ENCODE results near the gene POLR1A. TPM values are rescaled to one million over a fixed set of nuclear protein-coding genes. Genes with fewer than 3 reads are reported as not detected.
A peak's percentile ranks its signal among the peaks of the same experiment; 100 is the strongest.

The POLR1A gene
- total and polyA plus RNA-seq, 12 donors = 3.9 to 25.8 (median 20.8) TPM

DNA sequence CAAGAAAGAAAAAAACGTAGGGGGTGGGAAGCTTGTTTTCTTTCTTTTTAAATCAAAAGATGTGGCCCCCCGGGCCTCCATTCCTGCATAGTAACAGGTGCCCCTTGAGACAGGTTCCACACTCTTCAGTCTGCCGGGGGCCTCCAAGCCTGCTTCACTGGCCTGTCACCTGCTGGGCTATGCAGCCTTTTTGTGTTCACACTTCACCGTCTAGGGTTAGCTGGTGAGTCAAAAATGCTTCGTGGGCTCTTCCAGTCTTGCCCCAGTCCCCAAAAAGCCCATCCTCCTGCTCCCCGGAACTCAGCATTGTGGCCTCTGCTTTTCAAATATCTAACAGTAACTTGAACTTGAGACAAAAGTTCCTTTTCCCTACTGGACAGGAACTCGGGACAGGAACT is 67.9 kb downstream of the POLR1A start:
- WGBS, 2 donors = 55 to 64% methylated on average over 7 of the region's 7 CpGs
- Histone ChIP-seq H3K4me3 (no peak overlapping the region), H3K9me3 (no peaks in the 10 kb centered on the region), H3K36me3 (peaks cover 0 to 59% (median 29%) of the 10 kb centered on the region in 9 donors), H3K27me3 (no peaks in the 10 kb centered on the region), H3K4me1 (peaks cover 18 to 61% (median 52%) of the 10 kb centered on the region in 9 donors), H3K27ac (peak overlapping the region; percentile 61 to 93 (median 84))
- DNase-seq (no peak), ATAC-seq (peak in 1 of 8 donors; percentile 2)
- TF ChIP-seq, protein P1, sequence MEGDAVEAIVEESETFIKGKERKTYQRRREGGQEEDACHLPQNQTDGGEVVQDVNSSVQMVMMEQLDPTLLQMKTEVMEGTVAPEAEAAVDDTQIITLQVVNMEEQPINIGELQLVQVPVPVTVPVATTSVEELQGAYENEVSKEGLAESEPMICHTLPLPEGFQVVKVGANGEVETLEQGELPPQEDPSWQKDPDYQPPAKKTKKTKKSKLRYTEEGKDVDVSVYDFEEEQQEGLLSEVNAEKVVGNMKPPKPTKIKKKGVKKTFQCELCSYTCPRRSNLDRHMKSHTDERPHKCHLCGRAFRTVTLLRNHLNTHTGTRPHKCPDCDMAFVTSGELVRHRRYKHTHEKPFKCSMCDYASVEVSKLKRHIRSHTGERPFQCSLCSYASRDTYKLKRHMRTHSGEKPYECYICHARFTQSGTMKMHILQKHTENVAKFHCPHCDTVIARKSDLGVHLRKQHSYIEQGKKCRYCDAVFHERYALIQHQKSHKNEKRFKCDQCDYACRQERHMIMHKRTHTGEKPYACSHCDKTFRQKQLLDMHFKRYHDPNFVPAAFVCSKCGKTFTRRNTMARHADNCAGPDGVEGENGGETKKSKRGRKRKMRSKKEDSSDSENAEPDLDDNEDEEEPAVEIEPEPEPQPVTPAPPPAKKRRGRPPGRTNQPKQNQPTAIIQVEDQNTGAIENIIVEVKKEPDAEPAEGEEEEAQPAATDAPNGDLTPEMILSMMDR (IDR thresholded peaks at IDR 0.05) = no peak
- intact Hi-C loops (cut with DNase I) = loop anchor here in 7 of 10 donors (2.0 to 10.0 kb wide), 6 partner anchors 35 to 155 kb away; partner anchors contain the start of gene ST3GAL5 (in 4 of the 7)

DNA sequence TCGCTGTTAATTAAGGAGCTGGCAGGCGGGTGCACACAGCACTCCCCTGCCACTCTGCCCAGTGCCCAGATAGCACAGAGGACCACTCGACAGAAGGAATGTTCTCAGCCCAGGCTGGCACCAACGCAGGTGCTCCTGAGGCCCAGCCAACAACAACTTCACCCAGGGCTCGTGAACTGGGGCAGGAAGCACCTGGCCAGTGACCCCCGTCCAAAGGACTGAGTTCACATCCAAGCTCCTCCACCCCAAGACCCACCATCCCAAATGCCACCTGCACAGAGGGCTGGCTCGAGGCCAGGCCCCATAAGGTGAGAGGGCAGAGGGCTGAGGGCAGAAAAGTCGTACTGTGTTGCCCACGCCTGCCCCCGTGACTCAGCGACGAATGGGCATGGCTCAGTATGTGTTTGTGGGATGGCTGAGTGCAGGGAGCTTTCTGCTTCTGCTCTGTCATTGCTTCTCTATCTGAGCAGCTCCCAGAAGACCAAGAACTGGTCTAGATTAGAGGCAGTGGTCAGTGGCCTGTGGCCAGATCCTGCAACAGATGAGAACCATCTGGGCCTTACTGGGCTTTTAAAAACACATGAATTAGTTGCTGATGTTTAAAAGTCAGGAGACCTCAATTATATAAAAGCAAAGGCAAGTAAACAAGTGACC is 68.4 kb downstream of the POLR1A start:
- Histone ChIP-seq H3K4me3 (peak overlapping the region in 1 of 10 donors; percentile 2), H3K9me3 (no peaks in the 10 kb centered on the region), H3K27me3 (no peaks in the 10 kb centered on the region), H3K36me3 (peaks cover 0 to 59% (median 26%) of the 10 kb centered on the region in 9 donors), H3K27ac (peak overlapping the region; percentile 71 to 93 (median 84)), H3K4me1 (peaks cover 18 to 61% (median 52%) of the 10 kb centered on the region in 9 donors)
- TF ChIP-seq, protein P1 (IDR thresholded peaks at IDR 0.05) = no peak
- intact Hi-C loops (cut with DNase I) = loop anchor here in 7 of 10 donors (2.0 to 10.0 kb wide), 6 partner anchors 35 to 155 kb away; partner anchors contain the start of gene ST3GAL5 (in 4 of the 7)
- 24 to 28% methylated on average over 12 of the region's 12 CpGs for WGBS, 2 donors
- ATAC-seq (peak; percentile 70 to 85 (median 76)), DNase-seq (peak; percentile 79 to 86)

DNA sequence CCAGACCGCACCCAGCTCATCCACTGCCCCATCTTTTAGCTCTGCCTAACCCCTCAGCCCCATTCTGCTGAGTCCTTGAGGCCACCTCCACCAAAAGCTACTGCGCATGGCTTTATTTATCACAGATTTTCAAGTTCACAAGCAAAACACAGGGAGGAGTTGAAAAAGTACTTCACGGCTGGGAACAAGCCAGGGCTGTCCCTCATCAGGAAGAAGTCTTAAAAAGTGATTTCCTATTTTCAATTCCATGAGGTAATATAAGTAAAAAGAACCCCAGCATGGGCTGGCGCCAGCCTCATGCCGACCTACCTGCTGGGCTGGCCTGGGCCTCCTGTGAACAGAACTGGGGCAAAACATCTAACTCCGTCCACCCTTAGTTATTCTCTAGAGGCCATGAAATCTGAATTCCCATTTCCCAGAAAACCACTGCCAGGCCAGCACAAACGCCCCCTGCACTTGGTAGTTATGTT is 69.0 kb downstream of the POLR1A start:
- Histone ChIP-seq H3K9me3 (no peaks in the 10 kb centered on the region), H3K27me3 (no peaks in the 10 kb centered on the region), H3K27ac (peak overlapping the region; percentile 71 to 93 (median 84)), H3K4me1 (peaks cover 18 to 61% (median 52%) of the 10 kb centered on the region in 9 donors), H3K36me3 (peaks cover 0 to 59% (median 26%) of the 10 kb centered on the region in 9 donors), H3K4me3 (peak overlapping the region in 2 of 10 donors; percentile 2 to 9)
- peak in 2 of 8 donors; percentile 31 to 37 for ATAC-seq
- peak in 1 of 2 donors; percentile 48 for DNase-seq
- TF ChIP-seq, protein P1 (IDR thresholded peaks at IDR 0.05) = no peak
- intact Hi-C loops (cut with DNase I) = loop anchor here in 7 of 10 donors (2.0 to 10.0 kb wide), 6 partner anchors 36 to 154 kb away; partner anchors contain the start of gene ST3GAL5 (in 4 of the 7)
- whole genome bisulfite sequencing, 2 donors = 31 to 34% methylated on average over 7 of the region's 7 CpGs

DNA sequence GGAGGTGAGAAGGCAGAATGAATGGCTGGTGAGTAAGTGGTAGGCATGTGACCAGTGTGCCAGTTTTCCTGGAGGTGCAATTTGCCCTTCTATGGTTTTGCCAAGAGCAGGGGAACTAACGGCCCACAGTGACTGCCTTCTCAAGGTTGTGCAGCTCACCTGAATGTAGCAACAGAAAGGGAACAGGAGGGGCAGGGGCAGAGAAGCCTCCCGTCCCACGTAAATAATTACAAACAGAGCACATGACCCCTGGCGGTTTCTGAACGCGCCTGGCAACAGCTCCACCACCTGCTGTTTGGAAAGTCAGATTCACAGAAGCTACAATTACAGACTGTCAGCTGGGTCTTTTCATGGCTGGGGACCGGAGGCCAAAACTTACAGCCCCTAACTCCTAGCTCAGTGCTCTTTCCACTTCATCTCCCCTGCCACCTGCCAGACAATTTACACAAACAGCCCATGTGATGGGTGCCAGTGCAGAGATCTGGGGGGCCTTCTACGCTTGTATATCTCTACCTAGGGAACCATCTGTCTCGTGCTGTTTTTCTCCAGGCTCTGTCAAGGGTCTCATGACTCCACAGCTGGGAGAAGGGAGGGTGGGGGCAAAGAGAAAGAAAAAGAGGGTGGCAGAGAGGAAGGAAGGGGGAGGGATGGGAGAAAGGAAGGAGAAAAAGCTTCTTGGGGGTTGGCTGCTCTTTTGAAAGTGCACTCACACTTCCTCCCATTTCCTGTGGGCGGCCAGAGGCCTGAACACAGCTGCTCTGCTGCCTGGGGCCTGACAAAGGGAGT is 69.6 kb downstream of the POLR1A start:
- Histone ChIP-seq H3K4me1 (peaks cover 18 to 61% (median 52%) of the 10 kb centered on the region in 9 donors), H3K27ac (peak overlapping the region; percentile 71 to 93 (median 84)), H3K4me3 (peak overlapping the region in 2 of 10 donors; percentile 2 to 9), H3K9me3 (no peaks in the 10 kb centered on the region), H3K36me3 (peaks cover 0 to 60% (median 27%) of the 10 kb centered on the region in 9 donors), H3K27me3 (no peaks in the 10 kb centered on the region)
- DNase-seq (peak; percentile 75 to 86), ATAC-seq (peak; percentile 72 to 90 (median 82))
- intact Hi-C loops (cut with DNase I) = loop anchor here in 7 of 10 donors (2.0 to 10.0 kb wide), 6 partner anchors 36 to 154 kb away; partner anchors contain the start of gene ST3GAL5 (in 4 of the 7)
- 42 to 57% methylated on average over 10 of the region's 10 CpGs for WGBS, 2 donors
- TF ChIP-seq, protein P1 (IDR thresholded peaks at IDR 0.05) = peak in 4 of 9 donors; percentile 6 to 18 (median 9)
